Endometrial microvascular endothelial cells (primary cell): ENCODE data around the gene RGS17. TPM values are rescaled to one million over a fixed set of nuclear protein-coding genes. Genes with fewer than 3 reads are reported as not detected.

ENCODE experiments used
- in situ Hi-C: cut with HindIII; loops from 2 replicates; pipeline ENCODE4 v1.10.0; 2017; ENCODE audit warnings: low sequenced_read_pairs, low pct_unique_long_range_greater_than_20kb; ENCODE audit errors: inconsistent ontology term
- total RNA-seq: library from RNA; depleted of rRNA; stranded (reverse); fragments of >200 nt; gene quantifications from one replicate; pipeline ENCODE4 v1.2.3, GENCODE V29; 2015; ENCODE audit errors: inconsistent ontology term

The RGS17 gene, protein sequence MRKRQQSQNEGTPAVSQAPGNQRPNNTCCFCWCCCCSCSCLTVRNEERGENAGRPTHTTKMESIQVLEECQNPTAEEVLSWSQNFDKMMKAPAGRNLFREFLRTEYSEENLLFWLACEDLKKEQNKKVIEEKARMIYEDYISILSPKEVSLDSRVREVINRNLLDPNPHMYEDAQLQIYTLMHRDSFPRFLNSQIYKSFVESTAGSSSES
- 5.4 TPM for total RNA-seq

- in situ Hi-C loops: loop anchor here (25.0 kb wide), 1 partner anchor 94 kb away; no protein-coding TSS in a partner anchor
Observed at GRCh38 chr6:153131037-153131981, at the start of gene RGS17. Gene RGS17, minus strand, starts transcription at chr6:153131282. Its CDS starts 87,264 bp downstream, at chr6:153044018.

DNA sequence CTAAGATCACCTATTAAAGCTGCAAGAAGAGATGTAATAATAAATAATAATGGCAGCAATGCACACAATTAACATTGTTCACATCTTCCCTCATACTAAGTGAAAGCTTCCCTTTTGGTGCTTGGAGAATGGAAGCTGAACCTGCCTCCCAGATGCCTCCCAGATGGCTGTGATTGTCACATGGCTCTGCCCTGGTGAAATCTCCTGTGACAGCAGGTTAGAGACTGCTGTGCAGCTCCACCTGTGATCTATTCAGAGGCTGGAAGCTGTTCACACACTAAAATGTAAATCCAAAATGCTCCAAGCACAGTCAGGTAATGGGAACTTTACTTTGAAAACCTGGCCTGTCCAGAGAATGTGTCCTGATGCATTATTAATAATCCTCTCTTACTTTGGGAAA is 41.7 kb upstream of the RGS17 start:
- in situ Hi-C loops: no loop called here

DNA sequence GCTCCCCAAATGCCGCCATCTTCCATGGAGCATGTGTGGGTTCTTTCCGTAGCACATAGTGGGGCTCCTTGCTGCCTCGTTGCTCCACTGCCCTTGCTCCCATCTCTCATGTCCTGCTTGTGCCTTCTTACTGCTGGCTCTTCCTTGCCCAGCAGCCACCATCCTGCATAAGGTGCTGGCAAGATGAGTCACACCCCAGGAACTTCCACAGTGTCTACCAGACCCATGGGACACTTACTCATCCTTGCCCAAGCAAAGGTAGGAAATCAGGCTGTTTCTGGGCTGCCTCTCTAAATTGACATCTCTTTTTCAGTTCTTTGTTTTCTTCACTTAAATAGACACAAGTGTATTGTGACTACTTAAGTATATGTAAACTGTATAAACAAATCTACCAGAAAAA is 39.4 kb upstream of the RGS17 start:
- in situ Hi-C loops: no loop called here

DNA sequence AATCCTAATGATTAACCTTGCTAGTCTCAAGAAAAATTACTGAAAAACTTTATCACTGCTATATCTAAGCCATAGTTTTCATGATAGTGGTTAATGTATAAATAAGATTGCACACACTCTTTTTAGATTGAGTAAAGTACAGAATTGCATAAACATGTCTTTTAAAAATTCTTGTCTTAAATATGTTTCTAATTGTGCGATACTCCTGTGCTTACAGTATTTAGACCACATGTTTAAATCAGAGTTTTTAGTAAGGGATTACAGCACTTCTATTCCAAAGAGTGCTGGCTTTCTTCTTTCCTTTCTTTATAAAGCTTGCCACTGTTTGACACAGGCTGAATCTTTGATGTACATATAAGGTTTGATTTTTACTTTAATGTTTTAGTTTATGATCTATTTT is 36.8 kb upstream of the RGS17 start:
- in situ Hi-C loops: no loop called here

GRCh38 chr6:153167061-153167891 is 36.2 kb upstream of the RGS17 start:
- in situ Hi-C loops: no loop called here

DNA sequence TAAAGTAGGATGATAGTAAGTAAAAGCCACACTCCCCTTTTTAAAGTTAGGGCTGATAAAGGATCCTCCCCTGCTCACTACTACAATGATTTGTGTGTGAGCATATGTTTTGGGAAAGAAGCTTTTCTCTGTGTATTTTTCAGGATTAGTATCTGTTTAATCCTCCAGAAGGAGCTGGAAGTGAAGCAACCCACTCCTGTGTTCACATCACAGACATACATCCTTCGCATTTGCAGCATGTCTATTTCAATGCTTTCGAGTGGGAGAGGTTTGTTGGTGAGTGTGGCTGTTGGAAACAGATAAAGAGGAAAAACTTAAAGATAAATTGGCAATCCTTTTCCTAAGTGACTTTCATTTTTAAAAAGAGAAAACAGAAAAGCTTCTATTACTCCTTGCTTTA is 31.6 kb upstream of the RGS17 start:
- in situ Hi-C loops: no loop called here

GRCh38 chr6:153162172-153162571 is 31.1 kb upstream of the RGS17 start:
- in situ Hi-C loops: no loop called here

GRCh38 chr6:153160221-153160620 is 29.1 kb upstream of the RGS17 start:
- in situ Hi-C loops: no loop called here

DNA sequence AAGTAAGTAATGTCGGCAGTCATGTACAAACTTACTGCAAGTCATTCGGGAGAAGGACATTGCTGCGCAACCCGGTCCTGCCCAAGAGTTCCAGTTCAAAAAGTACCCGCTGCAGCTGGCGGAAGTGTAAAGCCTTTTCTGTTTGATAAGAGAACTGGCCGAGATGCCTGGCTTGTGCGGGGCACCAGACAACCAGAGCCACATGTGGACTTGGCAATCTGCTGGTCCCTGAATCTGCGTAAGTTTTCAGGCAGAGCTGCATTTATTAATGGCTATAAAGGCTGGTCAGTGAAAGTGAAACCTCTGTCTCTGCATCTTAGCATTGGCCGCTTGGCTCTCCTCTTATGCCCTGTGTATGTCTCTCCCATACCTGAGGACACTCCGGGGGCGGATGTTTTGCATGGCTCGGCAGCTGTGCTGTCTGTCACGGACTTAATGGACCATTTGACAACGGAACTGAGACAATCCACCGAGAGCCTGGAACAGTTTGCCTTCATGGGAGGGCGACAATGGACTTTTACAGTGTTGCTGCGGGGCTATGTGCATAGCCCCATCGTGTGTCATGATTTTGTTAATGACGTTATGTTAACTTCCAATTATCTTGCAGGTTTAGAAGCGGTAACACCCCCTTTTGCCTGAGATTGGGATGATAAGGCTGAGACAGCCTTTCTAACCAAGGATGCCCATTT is 19.8 kb upstream of the RGS17 start:
- in situ Hi-C loops: no loop called here

GRCh38 chr6:153150371-153150751 is 19.3 kb upstream of the RGS17 start:
- in situ Hi-C loops: no loop called here

GRCh38 chr6:153149891-153150290 is 18.8 kb upstream of the RGS17 start:
- in situ Hi-C loops: loop anchor here (25.0 kb wide), 1 partner anchor 113 kb away; no protein-coding TSS in a partner anchor

- in situ Hi-C loops: loop anchor here (25.0 kb wide), 1 partner anchor 109 kb away; no protein-coding TSS in a partner anchor
Observed at GRCh38 chr6:153146413-153146812, 15.3 kb upstream of the RGS17 start.

DNA sequence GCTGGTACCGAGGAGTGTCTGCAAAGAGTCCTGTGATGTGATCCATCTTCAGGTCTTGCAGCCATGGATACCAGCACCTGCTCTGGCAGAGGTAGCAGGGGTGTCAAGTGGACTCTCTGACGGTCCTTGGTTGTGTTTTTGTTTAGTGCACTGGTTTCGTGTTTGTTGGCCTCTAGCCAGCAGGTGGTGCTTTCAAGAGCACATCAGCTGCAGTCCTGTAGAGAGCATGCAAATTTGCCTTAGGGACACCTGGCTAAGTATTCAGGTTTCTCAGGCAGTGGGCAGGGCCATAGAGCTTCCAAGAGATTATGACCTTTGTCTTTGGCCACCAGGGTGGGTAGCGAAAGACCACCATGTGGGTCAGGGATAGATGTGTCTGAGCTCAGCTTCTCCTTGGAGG is 14.5 kb upstream of the RGS17 start:
- in situ Hi-C loops: loop anchor here (25.0 kb wide), 1 partner anchor 108 kb away; no protein-coding TSS in a partner anchor

- in situ Hi-C loops: loop anchor here (25.0 kb wide), 1 partner anchor 106 kb away; no protein-coding TSS in a partner anchor
Observed at GRCh38 chr6:153143200-153143599, 12.1 kb upstream of the RGS17 start.

GRCh38 chr6:153140299-153140698 is 9.2 kb upstream of the RGS17 start:
- in situ Hi-C loops: loop anchor here (25.0 kb wide), 1 partner anchor 103 kb away; no protein-coding TSS in a partner anchor

GRCh38 chr6:153138930-153139329 is 7.8 kb upstream of the RGS17 start:
- in situ Hi-C loops: loop anchor here (25.0 kb wide), 1 partner anchor 102 kb away; no protein-coding TSS in a partner anchor

- in situ Hi-C loops: loop anchor here (25.0 kb wide), 1 partner anchor 98 kb away; no protein-coding TSS in a partner anchor
Observed at GRCh38 chr6:153135681-153136080, 4.6 kb upstream of the RGS17 start.

DNA sequence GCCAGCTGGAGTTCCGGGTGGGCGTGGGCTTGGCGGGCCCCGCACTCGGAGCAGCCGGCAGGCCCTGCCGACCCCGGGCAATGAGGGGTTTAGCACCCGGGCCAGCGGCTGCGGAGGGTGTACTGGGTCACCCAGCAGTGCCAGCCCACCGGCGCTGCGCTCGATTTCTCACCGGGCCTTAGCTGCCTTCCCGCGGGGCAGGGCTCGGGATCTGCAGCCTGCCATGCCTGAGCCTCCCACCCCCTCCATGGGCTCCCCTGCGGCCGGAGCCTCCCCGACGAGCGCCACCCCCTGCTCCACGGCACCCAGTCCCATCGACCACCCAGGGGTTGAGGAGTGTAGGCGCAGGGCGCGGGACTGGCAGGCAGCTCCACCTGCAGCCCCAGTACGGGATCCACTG is 2.6 kb upstream of the RGS17 start:
- in situ Hi-C loops: loop anchor here (25.0 kb wide), 1 partner anchor 96 kb away; no protein-coding TSS in a partner anchor
